ENCODE results near the gene TGFB2. TPM values are rescaled to one million over a fixed set of nuclear protein-coding genes. Genes with fewer than 3 reads are reported as not detected.

The TGFB2 gene
- total RNA-seq, 1 experiment from 2014 or later: 0.34 TPM

DNA sequence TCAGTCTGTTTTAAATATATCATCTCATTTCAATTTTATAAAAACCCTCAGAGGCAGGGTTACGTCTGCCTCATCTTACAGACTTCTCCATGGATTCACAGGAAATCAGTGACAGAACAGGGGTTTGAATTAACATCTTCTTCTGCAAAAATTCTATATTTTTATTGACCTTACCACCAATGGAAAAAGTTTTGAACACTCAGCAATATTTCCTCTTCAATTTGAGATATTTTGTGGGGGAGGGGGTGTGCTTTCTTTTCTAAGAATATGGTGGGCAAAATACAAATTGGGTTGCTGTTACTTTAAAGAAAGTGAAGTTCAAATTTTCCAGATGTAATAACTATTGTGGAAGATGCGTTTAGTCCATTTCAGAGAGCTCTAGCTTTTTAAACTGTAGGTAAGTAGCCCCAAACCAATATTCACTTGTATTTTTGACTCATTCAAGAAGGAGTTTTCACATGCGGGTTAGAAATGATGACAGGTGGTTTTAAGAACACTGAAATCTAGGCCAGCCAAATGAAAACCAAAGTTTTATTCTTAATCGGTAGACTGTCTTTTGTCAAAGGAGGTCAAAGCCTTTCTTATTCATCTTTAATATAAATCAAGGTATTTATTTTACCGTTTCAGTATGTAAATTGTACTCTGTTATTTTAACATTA is 17.4 kb downstream of the TGFB2 start:
- Histone ChIP-seq H4K20me1 (ENCODE audit: insufficient read depth) (no peaks in the 10 kb centered on the region), H2AFZ (ENCODE audit: low read depth, low read length, poor library complexity, severe bottlenecking) (no peak overlapping the region), H3K27ac (ENCODE audit: low read depth, low read length) (no peak overlapping the region), H3K4me1 (ENCODE audit: control insufficient read depth in 1 of 2, insufficient read depth in 2 of 2, low read length in 2 of 2) (no peaks in the 10 kb centered on the region; a peak in 1 of 4 replicates), H3K4me3 (replicated peaks in 1 of 2; ENCODE audit: low read depth in 1 of 2, low read length in 2 of 2) (no peak overlapping the region), H3K9me2 (ENCODE audit: insufficient read depth) (no peaks in the 10 kb centered on the region), H3K9me3 (ENCODE audit: control insufficient read depth in 1 of 2, insufficient read depth in 1 of 2, low read depth in 1 of 2, low read length in 2 of 2) (no peaks in the 10 kb centered on the region), H3K36me3 (ENCODE audit: control insufficient read depth in 1 of 2, insufficient read depth in 2 of 2, low read length in 2 of 2) (no peaks in the 10 kb centered on the region), H3K4me2 (ENCODE audit: low read length) (no peak overlapping the region), H3K79me2 (ENCODE audit: insufficient read depth, low read length) (no peaks in the 10 kb centered on the region), H3K9ac (ENCODE audit: low read length) (no peak overlapping the region), H3K27me3 (ENCODE audit: insufficient read depth, low read length) (no peaks in the 10 kb centered on the region)
- TF ChIP-seq POLR2AphosphoS5 (IDR thresholded peaks at IDR 0.05; ENCODE audit: low read depth, low read length) (no peak), TCF7L2 (IDR thresholded peaks at IDR 0.05; ENCODE audit: borderline replicate concordance, extremely low read depth, insufficient read depth, insufficient read length) (no peak), EGR1 (IDR thresholded peaks at IDR 0.05; ENCODE audit: low read depth) (no peak)
- no peak for ATAC-seq
- BruUV-seq (replicated peaks): no TSS peak
- intact Hi-C loops (cut with micrococcal nuclease): loop anchor here (5.0 to 10.0 kb wide), 2 partner anchors 295 to 632 kb away; no protein-coding TSS in a partner anchor
- POLR2A ChIA-PET: no interaction called here
- RAD21 ChIA-PET (ENCODE audit: low non-redundant PET in 1 of 2, low total read pairs in 2 of 2, uncharacterized antibody in 2 of 2, unreplicated experiment in 2 of 2): no interaction called here
- no peak for DNase-seq (ENCODE audit: low read depth, low spot score)
- CTCF ChIA-PET: no interaction called here

DNA sequence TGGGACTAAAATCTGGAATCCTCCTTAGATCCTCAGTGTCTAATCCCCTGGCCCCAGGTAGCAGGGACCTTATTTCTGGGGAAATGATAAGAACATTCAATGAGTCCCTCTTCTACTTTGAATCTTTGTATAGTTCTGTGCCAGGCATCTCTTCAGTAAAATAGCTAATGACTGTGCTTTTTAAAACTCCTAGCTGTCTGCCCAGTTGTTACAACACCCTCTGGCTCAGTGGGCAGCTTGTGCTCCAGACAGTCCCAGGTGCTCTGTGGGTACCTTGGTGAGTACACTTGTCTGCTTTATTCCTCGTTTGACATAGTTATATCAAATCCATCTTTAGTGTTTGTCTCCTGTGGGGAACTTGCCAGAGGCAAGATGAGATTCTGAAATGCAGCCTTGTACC is 18.0 kb downstream of the TGFB2 start:
- POLR2A ChIA-PET: no interaction called here
- CTCF ChIA-PET: no interaction called here

More for the DNA sequence above, 18.0 kb downstream of the TGFB2 start:
- Histone ChIP-seq H3K27ac (ENCODE audit: low read depth, low read length) (no peak overlapping the region), H3K36me3 (ENCODE audit: control insufficient read depth in 1 of 2, insufficient read depth in 2 of 2, low read length in 2 of 2) (no peaks in the 10 kb centered on the region), H2AFZ (ENCODE audit: low read depth, low read length, poor library complexity, severe bottlenecking) (no peak overlapping the region), H3K4me1 (ENCODE audit: control insufficient read depth in 1 of 2, insufficient read depth in 2 of 2, low read length in 2 of 2) (no peaks in the 10 kb centered on the region; a peak in 1 of 4 replicates), H3K27me3 (ENCODE audit: insufficient read depth, low read length) (no peaks in the 10 kb centered on the region), H4K20me1 (ENCODE audit: insufficient read depth) (no peaks in the 10 kb centered on the region), H3K9ac (ENCODE audit: low read length) (no peak overlapping the region), H3K9me2 (ENCODE audit: insufficient read depth) (no peaks in the 10 kb centered on the region), H3K79me2 (ENCODE audit: insufficient read depth, low read length) (no peaks in the 10 kb centered on the region), H3K4me2 (ENCODE audit: low read length) (no peak overlapping the region), H3K4me3 (replicated peaks in 1 of 2; ENCODE audit: low read depth in 1 of 2, low read length in 2 of 2) (no peak overlapping the region), H3K9me3 (ENCODE audit: control insufficient read depth in 1 of 2, insufficient read depth in 1 of 2, low read depth in 1 of 2, low read length in 2 of 2) (no peaks in the 10 kb centered on the region)
- TF ChIP-seq, protein P1, sequence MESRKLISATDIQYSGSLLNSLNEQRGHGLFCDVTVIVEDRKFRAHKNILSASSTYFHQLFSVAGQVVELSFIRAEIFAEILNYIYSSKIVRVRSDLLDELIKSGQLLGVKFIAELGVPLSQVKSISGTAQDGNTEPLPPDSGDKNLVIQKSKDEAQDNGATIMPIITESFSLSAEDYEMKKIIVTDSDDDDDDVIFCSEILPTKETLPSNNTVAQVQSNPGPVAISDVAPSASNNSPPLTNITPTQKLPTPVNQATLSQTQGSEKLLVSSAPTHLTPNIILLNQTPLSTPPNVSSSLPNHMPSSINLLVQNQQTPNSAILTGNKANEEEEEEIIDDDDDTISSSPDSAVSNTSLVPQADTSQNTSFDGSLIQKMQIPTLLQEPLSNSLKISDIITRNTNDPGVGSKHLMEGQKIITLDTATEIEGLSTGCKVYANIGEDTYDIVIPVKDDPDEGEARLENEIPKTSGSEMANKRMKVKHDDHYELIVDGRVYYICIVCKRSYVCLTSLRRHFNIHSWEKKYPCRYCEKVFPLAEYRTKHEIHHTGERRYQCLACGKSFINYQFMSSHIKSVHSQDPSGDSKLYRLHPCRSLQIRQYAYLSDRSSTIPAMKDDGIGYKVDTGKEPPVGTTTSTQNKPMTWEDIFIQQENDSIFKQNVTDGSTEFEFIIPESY (IDR thresholded peaks at IDR 0.05; ENCODE audit: extremely low read depth, insufficient replicate concordance, low read length): no peak
- TF ChIP-seq ATF3 (IDR thresholded peaks at IDR 0.05) (no peak), YY1 (IDR thresholded peaks at IDR 0.05; ENCODE audit: extremely low read depth, insufficient replicate concordance, low read depth, low read length) (no peak), SRF (IDR thresholded peaks at IDR 0.05; ENCODE audit: low read depth) (no peak), EZH2phosphoT487 (IDR thresholded peaks at IDR 0.05; ENCODE audit: borderline replicate concordance) (no peak), RAD21 (IDR thresholded peaks at IDR 0.05; ENCODE audit: low read depth) (no peak), ZFX (IDR thresholded peaks at IDR 0.05) (no peak), CBX3 (IDR thresholded peaks at IDR 0.05; ENCODE audit: low read depth) (no peak), FOSL1 (IDR thresholded peaks at IDR 0.05; ENCODE audit: low read depth) (no peak)
- ATAC-seq (no peak), DNase-seq (ENCODE audit: low read depth, low spot score) (no peak)
- intact Hi-C loops (cut with micrococcal nuclease): loop anchor here (5.0 to 10.0 kb wide), 2 partner anchors 294 to 632 kb away; no protein-coding TSS in a partner anchor
- RAD21 ChIA-PET (ENCODE audit: low non-redundant PET in 1 of 2, low total read pairs in 2 of 2, uncharacterized antibody in 2 of 2, unreplicated experiment in 2 of 2): no interaction called here
- BruUV-seq (replicated peaks): no TSS peak
